ENCODE measurements around the gene F12.

- no peak for TF ChIP-seq CTCF (IDR thresholded peaks at IDR 0.05)
- no peak for TF ChIP-seq EP300 (IDR thresholded peaks at IDR 0.05)
These were observed 6.1 kb downstream of the F12 start for GRCh38 chr5:177403102-177403791.

All from gastroesophageal sphincter (tissue), 3 donors.